Glomerular visceral epithelial cell (primary cell): ENCODE data around the gene LRIF1.
"Not testable (repeated sequence)": the region's sequence is repeated elsewhere in the genome, so short reads cannot be mapped to it uniquely, and the experiment has no call there.

Experiments
- DNase-seq: peaks from one replicate; pipeline ENCODE4 v3.0.0-alpha.2; 2016; ENCODE audit errors: extremely low spot score

The LRIF1 gene

GRCh38 chr1:110951161-110951560 is 12.6 kb downstream of the LRIF1 start:
- DNase-seq, result no peak

- peak; percentile 23 for DNase-seq
Observed at GRCh38 chr1:110948038-110948810, 15.5 kb downstream of the LRIF1 start.

GRCh38 chr1:110945626-110946025 is 18.1 kb downstream of the LRIF1 start:
- DNase-seq, result no peak

GRCh38 chr1:110944806-110945205 is 18.9 kb downstream of the LRIF1 start:
- DNase-seq, result no peak

- no peak for DNase-seq
Observed at GRCh38 chr1:110936567-110936966, 27.2 kb downstream of the LRIF1 start.

- not testable (repeated sequence) for DNase-seq
Observed at GRCh38 chr1:110931097-110931496, 32.6 kb downstream of the LRIF1 start.

GRCh38 chr1:110928904-110929303 is 34.8 kb downstream of the LRIF1 start:
- DNase-seq, result no peak

GRCh38 chr1:110928191-110928590 is 35.5 kb downstream of the LRIF1 start:
- DNase-seq, result no peak

- peak; percentile 53 for DNase-seq
Observed at GRCh38 chr1:110927484-110928075, 36.1 kb downstream of the LRIF1 start.

- DNase-seq, result no peak
Observed at GRCh38 chr1:110921953-110922352, 41.8 kb downstream of the LRIF1 start.

GRCh38 chr1:110918016-110918415 is 45.7 kb downstream of the LRIF1 start:
- DNase-seq, result no peak

- DNase-seq, result peak; percentile 39
Observed at GRCh38 chr1:110916669-110917306, 46.9 kb downstream of the LRIF1 start.

GRCh38 chr1:110916274-110916668 is 47.5 kb downstream of the LRIF1 start:
- DNase-seq, result no peak

- no peak for DNase-seq
Observed at GRCh38 chr1:110915804-110916203, 47.9 kb downstream of the LRIF1 start.

GRCh38 chr1:110914676-110915075 is 49.0 kb downstream of the LRIF1 start:
- DNase-seq, result no peak

- DNase-seq, result no peak
Observed at GRCh38 chr1:110912784-110913183, 50.9 kb downstream of the LRIF1 start.

- no peak for DNase-seq
Observed at GRCh38 chr1:110903853-110904500, 59.7 kb downstream of the LRIF1 start.

- DNase-seq, result no peak
Observed at GRCh38 chr1:110902820-110903463, 60.8 kb downstream of the LRIF1 start.

GRCh38 chr1:110899458-110899843 is 64.3 kb downstream of the LRIF1 start:
- DNase-seq, result no peak

- no peak for DNase-seq
Observed at GRCh38 chr1:110898734-110899457, 64.8 kb downstream of the LRIF1 start.

GRCh38 chr1:110897681-110898080 is 66.0 kb downstream of the LRIF1 start:
- DNase-seq, result no peak
